NCI-H1417 treated with DMSO at 0.1 percent for 48 hours (cell line): ENCODE measurements around the gene OR4X1.
"Not testable (repeated sequence)": the region's sequence is repeated elsewhere in the genome, so short reads cannot be mapped to it uniquely, and the experiment has no call there.

Experiments
- DNase-seq: peaks from one replicate; lab custom pipeline; 2025; lab: John Stamatoyannopoulos, UW

The OR4X1 gene

GRCh38 chr11:48263423-48263911 lies at the start of gene OR4X1:
Gene OR4X1, plus strand, starts transcription at chr11:48263861. Its CDS starts 0 bp downstream, at chr11:48263861.
- DNase-seq = no peak

DNA sequence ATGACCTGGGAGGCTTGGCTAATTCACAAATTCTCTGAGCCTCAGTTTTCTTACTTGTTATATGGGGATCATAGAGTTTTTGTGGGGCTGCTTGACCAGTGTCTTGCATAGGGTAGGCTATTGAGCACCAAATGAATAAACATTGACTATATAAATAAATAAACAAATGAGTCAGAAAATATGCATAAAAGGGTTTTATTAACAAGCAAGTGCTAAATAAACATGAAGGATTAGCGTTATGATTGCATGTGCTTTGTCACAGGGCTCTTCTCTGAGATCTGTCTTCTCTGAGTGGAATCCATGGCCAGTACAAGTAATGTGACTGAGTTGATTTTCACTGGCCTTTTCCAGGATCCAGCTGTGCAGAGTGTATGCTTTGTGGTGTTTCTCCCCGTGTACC lies 47.2 kb upstream of the OR4X1 start, which contains the start of gene OR4B1:
OR4B1 (plus strand) TSS at position 301 of the 400 bp plus-strand sequence; CDS start at position 301, 0 bp downstream.
- no peak for DNase-seq

DNA sequence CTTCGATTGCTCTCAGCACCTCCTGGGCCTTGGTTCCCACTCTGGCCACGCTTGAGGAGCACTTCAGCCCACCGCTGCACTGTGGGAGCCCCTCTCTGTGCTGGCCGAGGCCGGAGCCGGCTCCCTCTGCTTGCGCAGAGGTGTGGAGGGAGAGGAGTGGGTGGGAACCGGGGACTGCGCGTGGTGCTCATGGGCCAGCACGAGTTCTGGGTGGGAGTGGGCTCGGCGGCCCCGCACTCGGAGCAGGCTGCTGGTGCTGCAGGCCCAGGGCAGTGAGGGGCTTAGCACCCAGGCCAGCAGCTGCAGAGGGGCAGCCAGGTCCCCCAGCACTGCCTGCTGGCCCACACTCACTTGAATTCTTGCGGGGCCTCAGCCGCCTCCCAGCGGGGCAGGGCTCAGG lies 34.9 kb upstream of the OR4X1 start:
- no peak for DNase-seq

- not testable (repeated sequence) for DNase-seq
Observed at GRCh38 chr11:48230057-48230456, 33.6 kb upstream of the OR4X1 start.

DNA sequence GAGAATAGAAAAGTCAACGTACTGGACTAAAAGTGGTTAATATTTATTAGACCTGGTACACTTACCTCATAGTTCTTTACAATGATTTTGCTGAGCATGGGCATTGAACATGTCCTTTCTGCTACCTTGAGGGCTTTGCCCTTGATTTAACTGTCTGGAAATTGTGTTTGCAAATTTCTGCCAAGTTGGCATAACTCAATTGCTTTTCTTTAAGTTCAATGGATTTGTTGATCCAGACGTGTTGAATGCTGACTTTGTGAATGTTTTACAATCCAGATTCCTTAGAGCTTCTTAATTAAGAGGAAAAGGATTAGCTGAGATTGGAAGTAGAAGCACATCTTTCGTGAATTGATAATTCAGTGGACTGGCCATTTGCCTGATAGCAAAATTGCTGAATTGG lies 25.9 kb upstream of the OR4X1 start:
- no peak for DNase-seq

DNA sequence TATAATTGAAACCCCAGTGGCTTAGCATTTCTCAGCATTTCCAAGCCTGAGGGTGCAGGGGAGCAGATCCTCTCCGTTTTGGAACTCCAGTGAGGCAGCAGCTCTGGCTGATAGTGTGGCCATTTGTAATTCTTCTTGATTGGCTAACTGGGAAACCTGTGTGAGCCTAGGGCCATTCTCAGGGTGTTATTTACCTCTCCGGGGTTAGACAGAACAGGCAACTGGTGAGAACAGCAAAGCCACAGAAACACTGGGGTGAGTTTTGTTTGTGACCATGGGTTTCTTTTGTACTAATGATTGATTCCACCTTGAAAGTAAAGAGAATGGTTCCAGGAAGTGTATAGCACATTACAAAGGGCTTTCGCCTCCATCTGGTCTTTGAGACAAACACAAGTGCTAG lies 21.2 kb upstream of the OR4X1 start:
- no peak for DNase-seq

- no peak for DNase-seq
Observed at GRCh38 chr11:48244804-48245203, 18.9 kb upstream of the OR4X1 start, which contains the start of gene OR4X2. Gene OR4X2, plus strand, starts transcription at chr11:48245104. Its CDS starts 0 bp downstream, at chr11:48245104.

GRCh38 chr11:48248902-48249301 lies 14.8 kb upstream of the OR4X1 start:
- no peak for DNase-seq

DNA sequence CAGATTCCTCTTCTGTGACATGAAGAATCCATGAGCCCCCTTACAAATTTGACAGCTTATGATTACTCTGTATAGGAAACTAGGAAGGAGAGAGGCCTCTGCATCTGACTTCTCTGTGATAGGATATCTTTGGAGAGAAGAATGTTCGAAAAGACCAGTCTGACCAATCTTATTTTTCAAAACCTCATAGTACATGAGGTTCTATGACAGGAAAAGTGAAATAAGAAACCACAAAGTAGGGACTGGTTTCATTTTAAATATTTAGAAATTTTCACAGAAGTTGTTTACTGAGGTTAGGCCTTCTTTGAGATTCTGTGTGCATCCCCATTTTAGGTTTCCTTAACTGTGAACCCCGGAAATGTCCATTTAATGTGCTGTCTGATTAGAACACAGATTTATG lies 2.1 kb upstream of the OR4X1 start:
- no peak for DNase-seq

DNA sequence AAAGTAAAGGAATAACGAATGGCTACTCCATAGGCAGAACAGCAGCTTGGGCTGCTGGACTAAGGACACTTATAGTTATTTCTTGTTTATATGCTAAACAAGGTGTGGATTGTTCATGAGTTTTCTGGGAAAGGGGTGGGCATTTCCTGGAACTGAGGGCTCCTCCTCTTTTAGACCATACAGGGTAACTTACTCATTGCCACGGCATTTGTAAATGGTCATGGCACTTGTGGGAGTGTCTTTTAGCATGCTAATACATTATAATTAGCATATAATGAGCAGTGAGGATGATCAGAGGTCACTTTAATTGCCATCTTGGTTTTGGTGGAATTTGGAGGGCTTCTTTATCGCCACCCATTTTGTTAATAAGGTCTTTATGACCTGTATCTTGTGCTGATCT lies 7.0 kb downstream of the OR4X1 start:
- DNase-seq = no peak

DNA sequence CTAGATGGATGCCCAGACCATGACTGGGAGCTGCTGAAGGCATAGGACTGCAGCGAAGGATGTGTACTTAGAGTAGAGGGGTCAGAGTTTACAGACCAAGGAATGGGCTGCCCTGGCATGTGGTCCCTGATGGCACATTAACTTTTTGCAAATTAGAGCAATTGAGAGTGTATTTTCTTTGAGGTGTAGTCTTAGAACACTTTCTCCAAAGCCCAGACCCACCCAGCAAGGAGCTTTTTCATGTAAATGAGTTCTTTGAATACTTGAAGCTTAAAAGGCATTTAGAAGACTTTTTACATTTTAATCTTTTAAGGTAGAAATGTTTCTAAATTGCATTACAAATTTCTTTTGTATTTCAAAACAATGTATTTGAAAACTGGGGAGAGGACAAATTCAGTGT lies 8.9 kb downstream of the OR4X1 start:
- no peak for DNase-seq

GRCh38 chr11:48305923-48306322 lies 42.3 kb downstream of the OR4X1 start, which contains the start of gene OR4S1:
Gene OR4S1, plus strand, starts transcription at chr11:48306223. Its CDS starts 0 bp downstream, at chr11:48306223.
- no peak for DNase-seq

DNA sequence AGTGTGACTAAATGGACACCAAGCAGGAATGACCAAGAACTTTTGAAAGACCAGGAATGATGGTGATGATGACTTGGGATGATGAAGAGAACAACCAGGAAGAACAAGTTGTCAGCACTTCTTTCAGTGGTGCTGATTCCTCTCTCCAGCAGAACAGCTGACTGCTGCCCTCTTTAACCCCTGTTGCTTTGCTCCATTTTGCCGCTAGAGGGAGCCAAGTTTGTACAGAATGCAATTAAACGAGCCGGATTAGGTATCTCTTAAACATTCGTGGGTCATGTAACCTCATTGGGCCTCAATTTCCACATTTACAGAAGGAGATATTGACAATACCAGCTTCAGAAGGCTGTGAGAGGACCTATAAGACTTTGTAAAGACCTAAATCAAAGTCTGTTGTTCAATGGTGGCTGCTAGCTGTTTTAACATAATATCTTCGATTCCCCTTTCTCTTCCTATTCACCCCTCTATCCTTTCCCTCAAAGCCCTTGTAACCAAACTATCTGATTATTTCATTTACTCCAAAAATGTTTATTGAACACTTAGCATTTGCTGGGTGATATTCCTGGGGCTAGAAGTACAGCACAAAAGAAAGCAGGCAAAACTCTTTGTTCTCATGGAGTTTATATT lies 44.2 kb downstream of the OR4X1 start:
- no peak for DNase-seq

DNA sequence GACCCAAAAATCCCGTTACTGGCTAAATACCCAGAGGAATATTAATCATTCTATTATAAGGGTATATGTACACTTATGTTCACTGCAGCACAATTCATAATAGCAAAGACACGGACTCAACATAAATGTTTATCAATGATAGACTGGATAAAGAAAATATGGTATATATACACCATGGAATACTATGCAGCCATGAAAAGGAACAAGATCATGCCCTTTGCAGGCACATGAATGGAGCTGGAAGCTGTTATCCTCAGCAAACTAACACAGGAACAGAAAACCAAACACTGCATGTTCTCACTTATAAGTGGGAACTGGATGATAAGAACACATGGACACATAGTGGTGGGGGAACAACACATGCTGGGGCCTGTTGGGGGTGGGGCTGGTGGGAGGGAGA lies 49.9 kb downstream of the OR4X1 start:
- DNase-seq = not testable (repeated sequence)
